Stomach (tissue), 9 donors: ENCODE data around the gene PDE6H. TPM values are rescaled to one million over a fixed set of nuclear protein-coding genes. Genes with fewer than 3 reads are reported as not detected.

Experiments used
- DNase-seq, 2 donors: peaks; one replicate each; pipeline versions ENCODE4 v3.0.0 to v3.0.0-alpha.2; 2013 to 2019
- H3K27ac ChIP-seq, 5 donors: fragments of 200-600 bp in 4 of 5; sonication (generic) in 4 of 5; one replicate each; pipeline ENCODE4 v1.5.1; 2013 to 2019; ENCODE audit warnings: mild to moderate bottlenecking in 1 of 5, moderate library complexity in 1 of 5
- H3K27me3 ChIP-seq, 3 donors: fragments of 200-600 bp; sonication (generic); one replicate each; pipeline ENCODE4 v1.5.1; 2017 to 2019; ENCODE audit warnings: mixed run types in 1 of 3
- H3K36me3 ChIP-seq, 4 donors: fragments of 200-600 bp; sonication (generic); 1 replicate in 3 of 4; 2 replicates in 1 of 4; pipeline ENCODE4 v1.5.1; 2016 to 2019
- H3K4me1 ChIP-seq, 4 donors: fragments of 200-600 bp; sonication (generic); one replicate each; pipeline ENCODE4 v1.5.1; 2016 to 2019
- H3K4me3 ChIP-seq, 4 donors: fragments of 200-600 bp; sonication (generic) in 3 of 4; one replicate each; pipeline ENCODE4 v1.5.1; 2016 to 2019; ENCODE audit warnings: mild to moderate bottlenecking in 1 of 4
- H3K9me3 ChIP-seq, 4 donors: fragments of 200-600 bp; sonication (generic); one replicate each; pipeline ENCODE4 v1.5.1; 2016 to 2019
- CTCF ChIP-seq, 7 experiments: fragments of 450-650 bp in 4 of 7; fragments of 200-600 bp in 3 of 7; sonication (generic) in 3 of 7; IDR thresholded peaks; one replicate each; pipeline ENCODE4 v1.5.1; 2016 to 2019; ENCODE audit warnings: antibody characterized with exemption in 7 of 7, control low read depth in 2 of 7, mild to moderate bottlenecking in 1 of 7
- EP300 ChIP-seq: sonication (generic); formaldehyde crosslinking; IDR thresholded peaks from one replicate; pipeline ENCODE4 v1.6.1; 2017; ENCODE audit warnings: antibody characterized with exemption
- POLR2A ChIP-seq, 4 donors: fragments of 450-650 bp; IDR thresholded peaks; one replicate each; pipeline ENCODE4 v1.6.1; 2016; ENCODE audit warnings: antibody characterized with exemption in 4 of 4, control low read depth in 2 of 4, mild to moderate bottlenecking in 1 of 4, moderate library complexity in 1 of 4
- POLR2AphosphoS5 ChIP-seq, 3 donors: sonication (generic); formaldehyde crosslinking; IDR thresholded peaks; one replicate each; pipeline ENCODE4 v1.6.1; 2016; ENCODE audit warnings: antibody characterized with exemption in 3 of 3
- WGBS, 5 donors: extraction: QIAGEN DNeasy Blood & Tissue Kit in 3 of 5; methylation state at CpG; one replicate each; pipeline versions ENCODE4 v1.1.5 to v1.1.7; 2013 to 2018; 5-methylcytosine and 5-hydroxymethylcytosine counted together
- intact Hi-C: fragments of 100-400 bp; cut with DNase I; formaldehyde crosslinking; loops from one replicate; pipeline ENCODE4 v1.15.1; 2023; ENCODE audit warnings: low total_unique reads
- polyA plus RNA-seq, 3 donors: library from polyadenylated mRNA; stranded (reverse); fragments of 200-250 nt; gene quantifications; one replicate each; pipeline ENCODE4 v1.2.3, GENCODE V29; 2013
- total RNA-seq, 5 donors: library from RNA; depleted of rRNA; stranded (reverse); fragments of >200 nt; gene quantifications; one replicate each; pipeline versions ENCODE4 v1.1.0 to v1.2.3, GENCODE V29; 2014 to 2016
- donor health status: healthy with polysubstance abuse.
- donor health status: Bipolar disorder and iron deficiency.
- donor health status: healthy.

PDE6H gene
- total and polyA plus RNA-seq, 8 donors = not detected

- Histone ChIP-seq H3K9me3 (no peaks in the 10 kb centered on the region), H3K4me3 (no peak overlapping the region), H3K36me3 (no peaks in the 10 kb centered on the region), H3K4me1 (peaks cover 0 to 13% (median 0%) of the 10 kb centered on the region in 4 donors), H3K27me3 (no peaks in the 10 kb centered on the region), H3K27ac (no peak overlapping the region)
- intact Hi-C loops = no loop called here
- WGBS, 5 donors = 32 to 65% (median 43%) methylated on average over 1 of the region's 1 CpG
- no peak for DNase-seq
- TF ChIP-seq EP300 (no peak), CTCF (IDR thresholded peaks at IDR 0.05) (no peak), POLR2AphosphoS5 (IDR thresholded peaks at IDR 0.05) (no peak), POLR2A (IDR thresholded peaks at IDR 0.05) (no peak)
These were observed 42.3 kb downstream of the PDE6H start for GRCh38 chr12:15015121-15015520.

- intact Hi-C loops = no loop called here
- Histone ChIP-seq H3K27ac (no peak overlapping the region), H3K9me3 (no peaks in the 10 kb centered on the region), H3K4me1 (no peaks in the 10 kb centered on the region), H3K4me3 (no peak overlapping the region), H3K27me3 (no peaks in the 10 kb centered on the region), H3K36me3 (no peaks in the 10 kb centered on the region)
- TF ChIP-seq EP300 (no peak), CTCF (IDR thresholded peaks at IDR 0.05) (no peak), POLR2AphosphoS5 (IDR thresholded peaks at IDR 0.05) (no peak), POLR2A (IDR thresholded peaks at IDR 0.05) (no peak)
- no peak for DNase-seq
- 47 to 69% (median 49%) methylated on average over 3 of the region's 3 CpGs for WGBS, 5 donors
These were observed 47.3 kb downstream of the PDE6H start for GRCh38 chr12:15020156-15020555.

Other genes with a start within 250 kb of the PDE6H start
- 10 to 100 TPM in 4 of 5 donors, 1 to 10 TPM in 1; 1.4 to 65.9 (median 19.2) TPM for gene WBP11, start 169.6 kb upstream of the PDE6H start, total RNA-seq
- 10 to 100 TPM; 12.7 to 16.0 (median 13.0) TPM for gene WBP11, start 169.6 kb upstream of the PDE6H start, polyA plus RNA-seq
- 1 to 10 TPM in 3 of 5 donors, not detected in 2; 1.0 to 3.1 (median 1.5) TPM for gene C12orf60, start 169.4 kb upstream of the PDE6H start, total RNA-seq
- gene C12orf60, start 169.4 kb upstream of the PDE6H start, polyA plus RNA-seq = 1 to 10 TPM; 1.1 to 2.4 (median 1.4) TPM
- 1 to 10 TPM in 1 of 5 donors, not detected in 4; 2.4 TPM for gene SMCO3, start 158.9 kb upstream of the PDE6H start, total RNA-seq
- not detected for gene SMCO3, start 158.9 kb upstream of the PDE6H start, polyA plus RNA-seq
- gene ART4, start 129.5 kb upstream of the PDE6H start, total RNA-seq = 1 to 10 TPM in 1 of 5 donors, under 1 TPM in 1, not detected in 3; 0.72 to 2.0 TPM
- 1 to 10 TPM in 1 of 3 donors, under 1 TPM in 1, not detected in 1; 0.03 to 1.7 TPM for gene ART4, start 129.5 kb upstream of the PDE6H start, polyA plus RNA-seq
- gene MGP, start 87.2 kb upstream of the PDE6H start, total RNA-seq = 100 to 1,000 TPM in 4 of 5 donors, 10 to 100 TPM in 1; 67.7 to 362 (median 187) TPM
- 10 to 100 TPM; 52.4 to 83.5 (median 66.7) TPM for gene MGP, start 87.2 kb upstream of the PDE6H start, polyA plus RNA-seq
- 10 to 100 TPM in 1 of 5 donors, 1 to 10 TPM in 3, not detected in 1; 1.1 to 12.3 (median 1.3) TPM for gene ERP27, start 34.5 kb upstream of the PDE6H start, total RNA-seq
- gene ERP27, start 34.5 kb upstream of the PDE6H start, polyA plus RNA-seq = 1 to 10 TPM; 1.1 to 3.5 (median 1.5) TPM
- 10 to 100 TPM; 13.4 to 74.2 (median 47.0) TPM for gene ARHGDIB, start 11.4 kb upstream of the PDE6H start, total RNA-seq
- gene ARHGDIB, start 11.4 kb upstream of the PDE6H start, polyA plus RNA-seq = 100 to 1,000 TPM in 1 of 3 donors, 10 to 100 TPM in 2; 82.2 to 127 (median 95.2) TPM
- 10 to 100 TPM in 4 of 5 donors, not detected in 1; 20.3 to 48.7 (median 34.5) TPM for gene RERG, start 248.4 kb downstream of the PDE6H start, total RNA-seq
- gene RERG, start 248.4 kb downstream of the PDE6H start, polyA plus RNA-seq = 1 to 10 TPM; 3.1 to 5.2 (median 3.7) TPM